Measurements from ENCODE around the gene ADGRE1.

ADGRE1 gene

DNA sequence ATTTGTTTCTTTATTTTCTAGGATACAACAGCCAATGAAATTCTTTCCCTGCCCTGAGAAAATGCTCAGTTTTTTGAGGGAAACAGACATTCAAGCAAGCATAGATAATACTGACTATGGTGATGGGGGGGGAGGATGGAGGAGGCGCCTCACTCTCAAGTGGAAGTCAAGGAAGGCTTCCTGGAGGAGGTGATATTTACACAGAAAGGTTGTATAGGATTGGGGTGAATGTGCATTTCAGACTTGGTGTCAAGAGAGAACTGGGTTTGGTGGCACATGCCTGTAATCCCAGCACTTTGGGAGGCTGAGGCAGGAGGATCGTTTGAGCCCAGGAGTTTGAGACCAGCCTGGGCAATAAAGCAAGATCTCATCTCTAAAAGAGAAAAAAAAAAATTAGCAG, 12.2 kb upstream of the ADGRE1 start:
- no peak for DNase-seq (ENCODE audit: low read depth in 2 of 3, low spot score in 1 of 3)

DNA sequence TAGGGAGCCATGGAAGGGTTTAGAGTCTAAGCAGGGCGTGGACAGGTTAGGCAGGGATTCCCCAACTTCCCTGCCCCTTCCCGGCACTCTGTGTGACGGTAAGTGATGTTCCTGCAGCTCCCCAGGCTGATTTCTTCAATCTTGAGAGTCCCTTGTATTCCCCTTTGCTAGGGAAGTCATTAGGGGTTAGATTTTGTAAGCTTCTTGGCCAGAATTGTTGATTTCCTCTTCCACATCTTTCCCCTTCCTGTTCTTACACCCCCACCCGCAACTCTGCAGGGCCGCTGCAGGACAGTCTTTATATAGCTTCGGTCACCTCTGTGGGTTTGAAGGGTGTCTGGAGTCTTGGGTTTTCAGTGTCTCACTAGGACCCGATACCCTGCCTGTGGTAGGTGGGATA, 10.6 kb upstream of the ADGRE1 start:
- DNase-seq (ENCODE audit: low read depth in 2 of 3, low spot score in 1 of 3) = no peak

DNA sequence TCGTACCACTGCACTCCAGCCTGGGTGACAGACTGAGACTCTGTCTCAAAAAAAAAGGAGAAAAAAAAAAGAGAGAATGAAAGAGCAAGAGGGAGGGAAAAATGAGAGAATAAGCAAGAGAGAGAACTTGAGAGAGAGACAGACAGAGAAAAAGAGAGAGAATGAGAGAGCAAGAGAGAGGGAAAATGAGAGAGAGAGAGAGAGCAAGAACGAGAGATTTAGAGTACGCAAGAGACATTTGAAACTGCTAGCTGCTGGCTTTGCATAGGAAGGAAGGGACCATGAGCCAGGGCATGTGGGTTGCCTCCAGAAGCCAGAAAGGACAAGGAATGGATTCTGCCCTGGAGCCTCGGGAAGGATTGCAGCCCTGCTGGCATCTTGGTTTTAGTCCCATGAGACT, 9.6 kb upstream of the ADGRE1 start:
- no peak for DNase-seq (ENCODE audit: low read depth in 2 of 3, low spot score in 1 of 3)

DNA sequence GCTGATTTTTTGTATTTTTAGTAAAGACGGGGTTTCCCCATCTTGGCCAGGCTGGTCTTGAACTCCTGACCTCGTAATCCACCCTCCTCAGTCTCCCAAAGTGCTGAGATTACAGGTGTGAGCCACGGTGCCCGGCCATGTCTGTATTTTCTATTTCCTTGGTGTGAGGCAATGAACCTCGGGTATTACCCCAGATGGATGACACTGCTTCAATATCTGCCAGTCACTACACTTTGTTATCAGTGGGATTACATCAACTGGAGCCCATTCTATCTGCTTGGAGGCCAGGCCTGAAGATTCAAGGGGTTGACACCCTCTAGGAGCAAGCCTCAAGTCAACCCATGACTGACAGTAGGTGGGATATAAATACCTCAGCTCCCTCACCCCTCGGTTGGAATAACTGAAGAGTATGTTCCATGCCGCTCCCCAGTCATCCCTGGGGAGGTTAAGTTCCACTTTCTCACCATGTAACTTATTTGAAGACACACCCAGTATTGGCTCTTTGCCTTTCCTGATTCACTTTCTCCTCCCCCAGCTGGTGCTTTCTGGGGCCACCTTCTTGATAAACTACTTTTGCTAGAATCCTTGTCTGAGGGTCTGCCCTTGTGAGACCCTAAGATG, 992 bp upstream of the ADGRE1 start:
- DNase-seq (ENCODE audit: low read depth in 2 of 3, low spot score in 1 of 3) = no peak

DNA sequence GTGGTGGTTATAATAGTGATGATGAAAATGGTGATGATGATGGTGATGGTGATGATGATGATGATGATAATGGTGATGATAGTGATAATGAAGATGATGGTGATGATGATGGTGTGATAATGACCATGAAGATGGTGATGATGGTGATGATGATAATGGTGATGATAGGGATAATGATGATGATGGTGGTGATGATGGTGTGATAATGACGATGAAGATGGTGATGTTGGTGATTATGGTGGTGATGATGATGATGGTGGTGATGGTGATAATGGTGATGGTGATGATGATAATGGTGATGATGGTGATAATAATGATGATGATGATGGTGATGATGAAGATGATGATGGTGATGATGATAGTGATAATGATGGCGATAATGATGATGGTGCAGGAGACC, 1.6 kb downstream of the ADGRE1 start:
- no peak for DNase-seq (ENCODE audit: low read depth in 2 of 3, low spot score in 1 of 3)

DNA sequence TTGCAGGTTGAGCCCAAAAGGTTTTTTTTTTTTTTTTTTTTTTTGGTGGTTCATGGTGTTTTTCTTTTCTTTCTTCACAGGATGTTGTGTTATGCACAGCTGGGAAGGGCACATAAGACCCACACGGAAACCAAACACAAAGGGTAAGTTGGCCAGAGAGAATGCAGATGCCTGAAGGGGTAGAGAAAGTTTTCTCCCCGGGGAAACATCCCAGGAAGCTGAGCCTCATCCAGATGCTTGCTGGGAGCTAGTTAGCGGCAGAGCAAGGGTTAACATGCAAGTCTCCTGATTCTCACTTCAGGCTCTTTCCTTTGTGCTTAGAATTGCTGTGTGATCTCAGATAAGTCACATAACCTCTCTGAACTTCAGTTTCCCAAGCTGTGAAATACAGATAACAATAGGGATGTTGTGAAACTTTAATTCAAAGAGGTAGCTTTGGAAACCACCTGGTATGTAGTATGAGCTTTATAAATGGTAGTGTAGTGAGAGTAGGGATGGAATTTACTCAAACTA, 3.1 kb downstream of the ADGRE1 start:
- DNase-seq (ENCODE audit: low read depth in 2 of 3, low spot score in 1 of 3) = no peak

DNA sequence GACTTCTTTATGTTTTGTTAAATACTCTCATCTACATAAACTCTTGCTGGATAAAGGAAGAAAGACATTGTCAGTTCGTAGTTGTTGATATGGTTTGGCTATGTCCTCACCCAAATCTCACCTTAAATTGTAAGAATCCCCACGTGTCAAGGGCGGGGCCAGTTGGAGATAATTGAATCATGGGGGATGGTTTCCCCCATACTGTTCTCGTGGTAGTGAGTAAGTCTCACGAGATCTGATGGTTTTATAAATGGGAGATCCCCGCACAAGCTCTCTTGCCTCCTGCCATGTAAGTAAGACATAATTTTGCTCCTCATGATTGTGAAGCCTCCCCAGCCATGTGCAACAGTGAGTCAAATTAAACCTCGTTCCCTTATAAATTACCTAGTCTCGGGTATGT, 3.6 kb downstream of the ADGRE1 start:
- DNase-seq (ENCODE audit: low read depth in 2 of 3, low spot score in 1 of 3) = peak; percentile 19 to 38 (median 25)

DNA sequence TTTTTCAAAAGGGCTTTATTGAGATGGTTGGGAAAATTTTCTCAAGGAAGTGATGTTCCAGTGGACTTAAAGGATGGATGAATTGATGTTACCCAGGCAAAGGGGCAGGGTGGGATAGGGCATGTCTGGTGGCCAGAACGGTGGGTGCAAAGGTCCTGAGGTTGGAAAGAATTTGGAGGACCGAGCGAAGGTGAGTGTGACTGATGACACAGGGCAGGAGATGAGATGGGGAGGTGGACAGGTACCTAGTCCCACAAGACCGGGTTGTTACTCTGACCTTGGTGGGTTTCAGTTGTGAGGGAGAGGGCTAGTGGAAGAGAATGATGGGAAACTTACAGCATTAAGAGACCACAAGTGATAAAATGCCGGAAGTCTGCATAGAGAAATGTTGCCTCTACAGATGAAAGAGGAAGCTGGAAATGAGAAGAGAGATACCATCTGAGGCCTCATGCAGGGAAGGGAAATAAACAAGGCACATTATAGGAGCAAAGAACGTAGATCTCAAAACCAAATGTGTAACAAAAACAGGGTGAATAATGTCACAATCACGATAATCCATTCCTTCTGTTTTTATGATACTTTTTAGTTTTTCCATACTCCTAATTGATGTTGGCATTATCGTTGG, 4.5 kb downstream of the ADGRE1 start:
- DNase-seq (ENCODE audit: low read depth in 2 of 3, low spot score in 1 of 3) = no peak

DNA sequence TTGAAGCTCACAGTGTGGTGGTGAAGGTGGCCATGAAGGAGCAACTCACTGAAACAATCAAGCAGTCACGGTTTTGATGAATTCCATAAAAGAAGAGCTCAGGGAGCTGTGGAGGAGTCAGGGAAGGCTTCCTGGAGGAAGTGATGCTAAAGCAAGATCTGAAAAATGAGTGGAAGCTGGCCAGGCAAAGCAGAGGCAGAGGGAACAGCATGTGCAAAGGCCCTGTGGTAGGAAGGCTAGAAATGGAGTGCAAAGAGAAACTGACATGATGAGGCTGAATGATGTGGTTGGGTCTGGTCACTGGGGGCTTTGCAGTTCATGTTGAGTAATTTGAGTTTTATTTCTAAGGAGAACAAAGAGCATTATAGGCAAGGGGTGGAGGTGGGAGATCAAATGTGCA, 6.9 kb downstream of the ADGRE1 start:
- DNase-seq (ENCODE audit: low read depth in 2 of 3, low spot score in 1 of 3) = no peak

DNA sequence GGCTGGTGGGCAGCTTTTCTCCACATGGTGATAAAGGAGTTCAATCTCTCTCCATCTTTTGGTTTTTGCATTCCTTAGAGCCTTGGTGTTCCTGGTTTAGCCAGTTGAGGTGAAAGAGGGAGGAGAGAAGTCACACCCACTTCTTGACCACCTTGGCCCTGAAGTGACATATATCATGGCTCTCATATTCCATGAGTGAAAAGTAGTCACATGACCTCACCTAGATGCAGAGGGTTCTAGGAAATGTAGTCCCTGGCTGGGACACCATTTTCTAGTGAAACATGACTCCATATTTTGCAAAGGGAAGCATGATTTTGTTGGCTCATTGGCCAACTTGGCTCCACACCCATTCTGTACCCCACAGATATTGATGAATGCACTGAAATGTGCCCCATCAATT, 16.1 kb downstream of the ADGRE1 start:
- DNase-seq (ENCODE audit: low read depth in 2 of 3, low spot score in 1 of 3) = no peak

DNA sequence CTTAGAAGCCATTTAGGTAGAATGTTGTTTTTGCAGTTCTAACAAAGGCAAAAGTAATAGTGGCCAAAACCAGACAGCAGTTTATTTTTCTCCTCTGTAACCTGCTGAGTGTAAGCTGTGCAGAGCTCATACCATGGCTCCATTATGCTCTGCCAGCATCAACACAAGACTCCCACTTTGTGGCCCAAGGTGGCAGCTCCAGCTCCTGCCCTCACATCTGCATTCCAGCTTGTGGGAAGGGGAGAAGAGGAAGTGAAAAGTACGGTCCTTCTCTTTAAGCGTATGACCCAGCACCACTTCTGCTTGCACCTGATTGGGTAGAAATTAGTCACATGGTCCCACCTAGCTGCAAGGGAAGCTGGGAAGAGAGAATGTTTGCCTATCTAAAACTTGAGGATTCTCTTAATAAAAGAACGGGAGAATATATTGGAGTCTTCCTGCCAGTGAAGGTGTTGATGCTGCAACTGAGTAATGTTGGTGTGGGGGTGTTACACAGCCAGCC, 19.2 kb downstream of the ADGRE1 start:
- DNase-seq (ENCODE audit: low read depth in 2 of 3, low spot score in 1 of 3) = no peak

DNA sequence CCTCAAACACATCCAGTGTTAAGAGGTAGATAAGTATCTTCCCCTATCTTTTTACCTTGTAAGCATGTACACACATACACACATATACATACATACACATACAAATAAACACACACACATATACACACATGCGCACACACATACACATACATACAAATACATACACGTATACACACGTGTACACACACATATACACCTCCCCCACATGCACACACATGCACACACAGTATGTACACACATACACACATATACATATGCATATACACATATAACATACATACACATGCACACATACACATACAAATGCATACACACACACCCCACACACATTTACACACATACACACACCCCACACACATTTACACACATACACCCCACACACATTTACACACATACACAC, 24.1 kb downstream of the ADGRE1 start:
- DNase-seq (ENCODE audit: low read depth in 2 of 3, low spot score in 1 of 3) = no peak

DNA sequence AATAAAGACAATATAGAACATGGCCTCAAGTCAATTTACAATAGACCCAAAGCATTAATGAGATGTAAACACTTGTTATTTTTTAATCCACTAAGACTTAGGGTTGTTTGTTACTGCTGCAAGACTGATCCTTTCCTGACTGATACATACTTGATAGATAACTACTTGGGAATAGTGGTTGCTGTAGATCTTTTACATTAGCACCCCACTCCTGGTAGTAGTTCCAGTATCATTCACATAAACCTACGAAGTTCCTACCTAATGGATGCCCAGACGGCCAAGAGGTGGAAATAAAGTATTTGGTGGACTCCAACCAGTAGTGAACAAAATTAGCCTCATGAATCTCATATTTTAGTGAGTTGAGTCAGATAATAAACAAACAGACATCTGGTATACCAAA, 26.9 kb downstream of the ADGRE1 start:
- no peak for DNase-seq (ENCODE audit: low read depth in 2 of 3, low spot score in 1 of 3)

DNA sequence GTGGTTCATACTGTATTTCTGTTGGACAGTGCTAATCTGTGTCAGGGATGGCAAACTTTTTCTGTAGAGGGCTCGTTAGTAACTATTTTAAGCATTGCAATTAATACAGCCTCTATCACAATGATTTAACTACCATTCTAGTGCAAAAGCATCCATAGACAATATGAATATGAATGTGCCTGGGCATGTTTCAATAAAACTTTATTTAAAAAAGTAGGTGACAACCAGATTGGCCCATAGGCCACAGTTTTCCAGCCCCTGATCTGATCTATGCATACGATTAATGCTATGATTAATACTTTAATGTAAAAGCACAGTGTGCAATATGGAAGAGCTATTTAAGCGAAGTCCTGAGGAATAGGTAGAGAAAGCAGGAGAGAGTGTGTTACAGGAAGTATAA, 29.6 kb downstream of the ADGRE1 start:
- no peak for DNase-seq (ENCODE audit: low read depth in 2 of 3, low spot score in 1 of 3)

DNA sequence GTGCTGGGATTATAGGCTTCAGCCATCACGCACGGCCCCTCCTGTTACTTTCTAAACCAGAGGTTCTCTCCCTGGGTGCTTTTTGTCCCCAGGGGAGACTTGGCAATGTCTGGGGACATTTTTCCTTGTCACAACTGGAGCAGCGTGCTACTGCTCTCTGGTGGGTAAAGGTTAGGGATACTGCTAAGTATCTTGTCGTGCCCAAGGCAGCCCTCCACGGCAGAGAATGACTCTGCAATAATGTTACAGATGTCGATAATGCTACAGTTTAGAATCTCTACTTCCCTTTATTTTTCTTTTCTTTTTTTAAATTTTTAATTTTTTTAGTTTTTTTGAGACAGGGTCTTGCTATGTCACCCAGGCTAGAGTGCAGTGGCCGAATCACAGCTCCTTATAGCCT, 38.0 kb downstream of the ADGRE1 start:
- no peak for DNase-seq (ENCODE audit: low read depth in 2 of 3, low spot score in 1 of 3)

DNA sequence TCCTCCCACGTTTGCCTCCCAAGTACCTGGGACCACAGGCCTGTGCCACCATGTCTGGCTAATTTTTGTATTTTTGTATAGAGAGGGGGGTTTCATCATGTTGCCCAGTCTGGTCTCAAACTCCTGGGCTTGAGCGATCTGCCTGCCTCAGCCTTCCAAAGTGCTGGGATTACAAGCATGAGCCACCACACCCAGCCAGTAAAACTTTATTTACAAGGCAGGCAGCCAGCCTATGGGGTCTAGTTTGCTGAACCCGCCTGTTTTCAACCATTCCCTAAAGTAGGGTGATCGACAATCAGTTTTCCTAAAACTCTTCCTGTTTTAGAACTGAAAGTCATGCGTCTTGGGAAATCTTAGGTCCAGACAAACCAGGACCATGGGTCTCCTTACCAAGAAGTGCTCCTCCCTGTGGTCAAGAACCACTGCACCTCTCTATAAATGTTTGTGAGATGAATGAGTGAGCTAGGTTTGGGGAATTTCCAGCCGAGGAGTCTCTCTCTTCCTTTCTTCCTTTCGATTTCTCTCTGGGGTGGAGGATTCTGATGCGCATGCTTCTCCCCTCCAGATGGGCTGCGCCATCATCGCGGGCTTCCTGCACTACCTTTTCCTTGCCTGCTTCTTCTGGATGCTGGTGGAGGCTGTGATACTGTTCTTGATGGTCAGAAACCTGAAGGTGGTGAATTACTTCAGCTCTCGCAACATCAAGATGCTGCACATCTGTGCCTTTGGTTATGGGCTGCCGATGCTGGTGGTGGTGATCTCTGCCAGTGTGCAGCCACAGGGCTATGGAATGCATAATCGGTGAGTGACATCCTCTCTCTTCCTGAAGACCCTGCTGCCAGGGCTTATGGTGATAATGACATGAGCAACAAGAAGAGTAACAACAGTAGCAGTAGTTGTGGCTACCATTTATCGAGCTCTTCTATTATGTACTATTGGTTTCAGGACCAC, 38.7 kb downstream of the ADGRE1 start:
- peak; percentile 4 to 15 (median 6) for DNase-seq (ENCODE audit: low read depth in 2 of 3, low spot score in 1 of 3)

DNA sequence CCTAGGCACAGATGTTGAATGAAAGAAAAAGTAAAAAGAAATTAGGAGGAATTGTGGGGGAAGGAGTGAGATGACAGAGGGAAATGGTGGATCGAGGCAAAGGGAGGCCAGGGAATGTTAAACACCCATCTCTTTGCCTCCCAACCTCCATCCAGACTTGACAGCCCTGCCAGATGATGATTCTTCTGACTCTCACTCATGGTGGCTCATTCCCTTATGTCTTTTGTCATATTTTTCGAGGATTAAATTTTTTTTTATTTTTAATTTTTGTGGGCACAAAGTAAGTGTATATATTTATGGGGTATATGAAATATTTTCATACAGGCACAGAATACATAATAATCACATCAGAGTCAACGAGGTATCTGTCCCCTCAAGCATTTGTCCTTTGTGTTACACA, 42.8 kb downstream of the ADGRE1 start:
- DNase-seq (ENCODE audit: low read depth in 2 of 3, low spot score in 1 of 3) = no peak

DNA sequence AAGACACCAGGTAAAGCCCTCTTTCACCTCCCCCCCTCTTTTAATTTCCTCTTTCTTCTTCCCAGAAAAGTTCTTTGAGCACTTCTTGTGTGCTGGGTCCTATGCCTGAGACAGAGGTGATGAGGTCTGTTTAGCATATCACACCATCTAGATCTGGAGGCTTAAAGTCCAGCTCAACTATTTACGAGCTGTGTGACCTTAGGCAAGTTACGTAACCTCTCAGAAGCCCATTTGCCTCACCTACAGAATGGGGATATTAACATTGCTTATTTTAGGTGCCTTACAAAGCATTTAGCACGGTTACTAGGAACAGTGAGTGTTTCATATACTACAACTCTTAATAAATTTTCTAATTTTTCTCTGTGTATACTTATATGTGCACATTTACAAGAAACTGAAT, 47.7 kb downstream of the ADGRE1 start:
- no peak for DNase-seq (ENCODE audit: low read depth in 2 of 3, low spot score in 1 of 3)

DNA sequence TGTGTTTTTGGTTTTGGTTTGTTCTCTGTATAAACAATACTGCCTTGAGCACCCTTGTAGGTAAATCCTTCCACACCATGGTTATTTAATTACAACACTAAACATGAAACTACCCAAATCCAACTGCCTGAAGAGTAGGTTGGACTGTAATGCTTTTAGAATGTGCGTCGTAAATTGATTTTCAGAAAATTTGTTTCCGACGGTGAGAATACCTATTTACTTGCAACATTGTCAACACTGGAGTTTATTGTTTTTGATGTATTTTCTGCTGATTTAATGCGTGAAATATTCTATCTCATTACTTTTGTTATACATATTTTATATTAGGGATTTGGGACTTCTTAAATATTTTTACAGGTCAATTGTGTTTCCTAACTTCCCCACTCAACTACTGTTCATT, 48.2 kb downstream of the ADGRE1 start:
- no peak for DNase-seq (ENCODE audit: low read depth in 2 of 3, low spot score in 1 of 3)

DNA sequence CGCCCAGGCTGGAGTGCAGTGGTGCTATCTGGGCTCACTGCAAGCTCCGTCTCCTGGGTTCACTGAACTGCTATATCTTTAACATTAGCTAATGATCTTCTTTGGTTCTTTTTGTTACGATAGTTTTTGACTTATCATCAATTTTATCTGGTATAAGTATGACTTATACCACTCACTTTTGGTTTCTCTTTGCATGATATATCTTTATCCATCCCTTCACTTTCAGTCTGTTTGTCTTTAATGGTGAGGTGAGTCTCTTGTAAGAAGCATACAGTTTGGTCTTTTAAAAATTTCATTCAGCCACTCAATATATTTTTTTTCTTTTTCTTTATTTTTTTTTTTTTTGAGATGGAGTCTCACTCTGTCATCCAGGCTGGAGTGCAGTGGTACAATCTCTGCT, 58.4 kb downstream of the ADGRE1 start:
- DNase-seq (ENCODE audit: low read depth in 2 of 3, low spot score in 1 of 3) = no peak

DNA sequence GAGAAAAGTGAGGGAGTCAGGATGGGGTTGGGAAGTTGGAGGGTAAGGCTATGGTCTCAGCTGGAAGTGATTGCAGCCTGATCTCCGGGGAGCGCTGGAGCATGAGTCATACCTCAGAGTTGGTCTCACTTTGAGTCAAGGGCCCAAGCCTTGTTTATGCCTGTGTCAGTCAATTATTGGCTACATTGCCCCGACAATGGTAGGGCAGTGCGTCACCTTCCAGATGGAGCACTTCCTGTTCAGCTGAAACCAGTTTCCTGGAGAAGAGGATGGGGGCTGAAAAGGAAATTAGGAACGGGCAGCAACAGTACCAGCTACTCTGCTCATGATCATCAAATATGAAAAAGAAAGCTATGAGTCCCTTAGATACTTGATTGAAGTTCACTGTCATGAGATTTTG, 60.4 kb downstream of the ADGRE1 start:
- peak; percentile 42 to 61 (median 45) for DNase-seq (ENCODE audit: low read depth in 2 of 3, low spot score in 1 of 3)

DNA sequence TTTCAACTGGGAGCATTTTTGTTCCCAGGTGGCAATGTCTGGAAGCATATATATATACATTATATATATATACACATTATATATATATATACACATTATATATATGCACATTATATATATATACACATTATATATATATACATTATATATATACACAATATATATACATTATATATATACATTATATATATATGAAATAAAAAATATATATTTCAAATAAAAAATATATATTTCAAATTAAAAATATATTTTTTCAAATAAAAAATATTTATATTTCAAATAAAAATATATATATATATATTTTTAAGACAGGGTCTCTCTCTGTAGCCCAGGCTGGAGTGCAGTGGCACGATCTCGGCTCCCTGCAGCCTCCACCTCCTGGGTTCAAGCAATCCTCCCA, 61.5 kb downstream of the ADGRE1 start:
- DNase-seq (ENCODE audit: low read depth in 2 of 3, low spot score in 1 of 3) = no peak
